ENCODE measurements around the gene EBLN2.

DNA sequence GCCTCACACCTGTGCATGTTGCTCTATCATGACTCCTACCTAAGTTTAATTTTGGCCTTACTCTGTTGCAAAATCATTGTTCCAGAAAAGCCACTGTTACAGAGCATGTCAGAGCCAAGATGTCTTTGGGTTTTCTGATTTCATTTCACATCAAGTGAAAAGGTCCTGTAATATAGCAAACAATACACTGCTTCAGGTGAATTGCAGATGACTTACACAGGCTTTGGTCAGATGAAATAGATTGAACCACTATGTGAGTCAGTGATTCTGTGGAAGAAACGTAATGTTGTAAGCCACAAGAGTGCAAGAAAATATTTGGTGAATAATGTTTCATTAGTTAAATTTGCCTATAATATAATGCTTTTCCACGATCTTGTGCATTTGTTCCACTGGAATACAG, 22.7 kb downstream of the EBLN2 start:
- TF ChIP-seq CTCF (IDR thresholded peaks at IDR 0.05) (no peak), EP300 (IDR thresholded peaks at IDR 0.05) (no peak), POLR2A (IDR thresholded peaks at IDR 0.05) (no peak)

Data from ovary (tissue), 3 donors.